ENCODE measurements around the gene CKS1B. TPM values are rescaled to one million over a fixed set of nuclear protein-coding genes. Genes with fewer than 3 reads are reported as not detected.

CKS1B gene
- total RNA-seq, 2 donors from 2014 or later = 33.5 to 47.5 TPM

GRCh38 chr1:155001675-155002463 lies 27.4 kb downstream of the CKS1B start:
- H3K4me1 ChIP-seq (replicated peaks) = peaks cover 23% of the 10 kb centered on the region
- H3K27ac ChIP-seq = peak overlapping the region; percentile 100
- peak overlapping the region; percentile 68 to 97 for H3K4me3 ChIP-seq
- peak; percentile 75 for TF ChIP-seq POLR2A (IDR thresholded peaks at IDR 0.05)
- TF ChIP-seq POLR2AphosphoS5 (IDR thresholded peaks at IDR 0.05) = peak; percentile 91
- TF ChIP-seq CTCF (IDR thresholded peaks at IDR 0.05) = peak in 3 of 4 experiments; percentile 43 to 60 (median 48)
- H3K36me3 ChIP-seq = no peaks in the 10 kb centered on the region
- WGBS = 1% methylated on average over 23 of the region's 38 CpGs
- intact Hi-C loops (cut with DNase I) = loop anchor here (2.0 kb wide), 1 partner anchor 27 kb away; the partner anchor contains the start of gene CKS1B
- no peaks in the 10 kb centered on the region for H3K27me3 ChIP-seq (replicated peaks; ENCODE audit: insufficient read depth)
- H3K9me3 ChIP-seq = no peaks in the 10 kb centered on the region
- DNase-seq (ENCODE audit: low spot score) = peak; percentile 100

GRCh38 chr1:155002464-155003226 lies 28.2 kb downstream of the CKS1B start, which contains the start of gene ZBTB7B:
TSS of gene ZBTB7B (plus strand) at chr1:155002802. CDS start at chr1:155014661, 11,859 bp downstream.
- H3K27ac ChIP-seq = peak within 1 kb of the TSS; percentile 100
- no peaks in the 10 kb centered on the region for H3K9me3 ChIP-seq
- H3K4me1 ChIP-seq (replicated peaks) = peaks cover 30% of the 10 kb centered on the region
- H3K27me3 ChIP-seq (replicated peaks; ENCODE audit: insufficient read depth) = no peaks in the 10 kb centered on the region
- H3K4me3 ChIP-seq = peak within 1 kb of the TSS; percentile 68 to 97
- WGBS = under 1% methylated on average over 35 of the region's 35 CpGs
- no peaks in the 10 kb centered on the region for H3K36me3 ChIP-seq
- TF ChIP-seq POLR2A (IDR thresholded peaks at IDR 0.05) (peak; percentile 69), CTCF (IDR thresholded peaks at IDR 0.05) (peak in 2 of 4 experiments; percentile 8 to 12), POLR2AphosphoS5 (IDR thresholded peaks at IDR 0.05) (no peak)
- intact Hi-C loops (cut with DNase I) = no loop called here
- peak; percentile 49 for DNase-seq (ENCODE audit: low spot score)

- Histone ChIP-seq H3K27me3 (replicated peaks; ENCODE audit: insufficient read depth) (no peaks in the 10 kb centered on the region), H3K4me1 (replicated peaks) (peaks cover 30% of the 10 kb centered on the region), H3K27ac (peak overlapping the region; percentile 100), H3K36me3 (no peaks in the 10 kb centered on the region), H3K4me3 (peak overlapping the region; percentile 68 to 97), H3K9me3 (no peaks in the 10 kb centered on the region)
- no peak for TF ChIP-seq POLR2AphosphoS5 (IDR thresholded peaks at IDR 0.05)
- TF ChIP-seq CTCF (IDR thresholded peaks at IDR 0.05) = no peak
- peak; percentile 20 for TF ChIP-seq POLR2A (IDR thresholded peaks at IDR 0.05)
- intact Hi-C loops (cut with DNase I) = no loop called here
- 0% methylated on average over 26 of the region's 37 CpGs for WGBS
- no peak for DNase-seq (ENCODE audit: low spot score)
Observed at GRCh38 chr1:155003227-155003765, 28.8 kb downstream of the CKS1B start.

GRCh38 chr1:155003766-155004351 lies 29.4 kb downstream of the CKS1B start:
- H3K4me3 ChIP-seq = peak overlapping the region; percentile 68 to 97
- H3K36me3 ChIP-seq = no peaks in the 10 kb centered on the region
- no peaks in the 10 kb centered on the region for H3K27me3 ChIP-seq (replicated peaks; ENCODE audit: insufficient read depth)
- peak; percentile 40 for DNase-seq (ENCODE audit: low spot score)
- peaks cover 30% of the 10 kb centered on the region for H3K4me1 ChIP-seq (replicated peaks)
- intact Hi-C loops (cut with DNase I) = no loop called here
- no peaks in the 10 kb centered on the region for H3K9me3 ChIP-seq
- peak overlapping the region; percentile 100 for H3K27ac ChIP-seq
- peak; percentile 2 for TF ChIP-seq POLR2AphosphoS5 (IDR thresholded peaks at IDR 0.05)
- TF ChIP-seq POLR2A (IDR thresholded peaks at IDR 0.05) = no peak
- WGBS = under 1% methylated on average over 33 of the region's 34 CpGs
